LHCN-M2 (cell line): ENCODE results near the gene PFDN1. TPM values are rescaled to one million over a fixed set of nuclear protein-coding genes. Genes with fewer than 3 reads are reported as not detected.
A peak's percentile ranks its signal among the peaks of the same experiment; 100 is the strongest.

Experiments used
- DNase-seq: peaks from one replicate; pipeline ENCODE4 v3.0.0-alpha.2; 2012; ENCODE audit warnings: low read depth
- total RNA-seq: library from RNA; depleted of rRNA; stranded (reverse); fragments of >200 nt; gene quantifications from 2 replicates; pipeline ENCODE4 v1.2.3, GENCODE V29; 2014

The PFDN1 gene
- total RNA-seq, 1 experiment from 2014 or later: 82.8 TPM

DNA sequence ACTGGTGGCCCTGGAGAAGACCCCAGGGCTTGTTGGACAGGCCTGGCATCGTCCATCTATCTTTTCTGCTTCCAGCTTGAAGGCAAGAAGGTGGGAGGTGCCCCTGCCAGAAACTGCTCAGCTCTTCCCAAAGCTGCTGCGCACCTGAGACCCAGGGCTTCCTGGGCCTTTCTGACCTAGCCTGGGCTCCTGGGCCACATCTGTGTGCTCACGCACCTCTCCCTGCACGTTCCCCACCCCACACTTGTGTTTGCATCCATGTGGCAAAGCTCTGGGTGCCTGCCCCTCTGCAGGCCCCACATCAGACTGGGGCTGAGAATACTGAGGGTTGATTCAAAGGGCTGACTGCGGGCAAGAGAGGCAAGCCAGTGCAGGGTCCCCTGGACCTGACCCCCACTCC lies 63.4 kb downstream of the PFDN1 start:
- no peak for DNase-seq

GRCh38 chr5:140238756-140239155 lies 64.1 kb downstream of the PFDN1 start:
- no peak for DNase-seq

DNA sequence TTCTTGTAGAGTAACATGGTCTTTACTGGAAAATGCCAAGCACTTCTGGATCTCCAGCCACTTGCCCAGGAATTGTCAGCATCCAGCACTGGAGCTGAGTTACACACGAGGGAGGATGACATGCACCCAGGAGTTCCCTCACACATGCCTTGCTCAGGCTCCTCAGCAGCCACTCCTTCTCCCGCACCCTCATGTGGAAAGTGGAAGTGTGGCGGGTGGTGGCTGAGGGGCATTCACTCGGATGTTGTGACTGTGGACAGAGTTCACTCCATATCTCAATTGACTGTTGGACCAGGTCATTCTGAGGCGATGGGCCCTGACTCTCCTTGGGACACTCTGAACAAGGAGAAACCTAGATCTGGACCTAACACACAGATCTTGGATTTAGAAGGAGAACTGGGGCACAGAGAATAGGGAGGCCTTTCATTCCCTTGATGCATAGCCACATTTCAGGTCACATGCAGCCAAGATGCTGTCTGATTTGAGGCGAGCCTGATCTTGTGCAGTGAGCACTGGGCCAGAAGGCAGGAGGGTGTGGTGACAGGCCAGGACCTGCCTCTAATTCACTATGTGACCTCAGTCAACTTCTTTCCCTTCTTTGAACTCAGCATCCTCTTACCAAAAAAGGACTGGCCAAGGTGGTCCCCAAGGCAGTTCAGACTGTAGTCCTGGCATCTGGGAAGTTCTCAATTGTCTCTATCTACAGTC lies 65.9 kb downstream of the PFDN1 start:
- DNase-seq: no peak

GRCh38 chr5:140235791-140236551 lies 66.9 kb downstream of the PFDN1 start:
- no peak for DNase-seq

- DNase-seq: no peak
Measured at GRCh38 chr5:140234377-140234989, 68.4 kb downstream of the PFDN1 start.

- DNase-seq: no peak
Measured at GRCh38 chr5:140232731-140233130, 70.2 kb downstream of the PFDN1 start.

GRCh38 chr5:140230373-140230772 lies 72.5 kb downstream of the PFDN1 start:
- DNase-seq: no peak

GRCh38 chr5:140228364-140228837 lies 74.5 kb downstream of the PFDN1 start:
- DNase-seq: no peak

- DNase-seq: no peak
Measured at GRCh38 chr5:140227046-140227445, 75.9 kb downstream of the PFDN1 start.

- DNase-seq: no peak
Measured at GRCh38 chr5:140225396-140225795, 77.5 kb downstream of the PFDN1 start.

DNA sequence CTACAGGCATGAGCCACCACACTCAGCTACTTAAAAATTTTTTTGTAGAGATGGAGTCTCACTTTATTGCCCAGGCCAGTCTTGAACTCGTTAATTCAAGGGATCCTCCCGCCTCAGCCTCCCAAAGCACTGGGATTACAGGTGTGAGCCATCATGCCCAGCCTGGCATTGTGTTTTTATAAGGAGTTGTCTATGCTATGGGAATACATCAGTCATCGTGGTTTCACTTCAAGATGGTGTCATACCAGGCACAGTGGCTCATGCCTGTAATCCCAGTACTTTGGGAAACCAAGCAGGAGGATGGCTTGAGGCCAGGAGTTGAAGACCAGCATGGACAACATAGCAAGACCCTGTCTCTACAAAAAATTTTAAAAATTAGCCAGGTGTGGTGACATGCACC lies 78.2 kb downstream of the PFDN1 start:
- peak; percentile 31 for DNase-seq

- DNase-seq: no peak
Measured at GRCh38 chr5:140223567-140223966, 79.3 kb downstream of the PFDN1 start.

- DNase-seq: no peak
Measured at GRCh38 chr5:140222416-140222815, 80.5 kb downstream of the PFDN1 start.

GRCh38 chr5:140221697-140222223 lies 81.1 kb downstream of the PFDN1 start:
- peak; percentile 90 for DNase-seq

DNA sequence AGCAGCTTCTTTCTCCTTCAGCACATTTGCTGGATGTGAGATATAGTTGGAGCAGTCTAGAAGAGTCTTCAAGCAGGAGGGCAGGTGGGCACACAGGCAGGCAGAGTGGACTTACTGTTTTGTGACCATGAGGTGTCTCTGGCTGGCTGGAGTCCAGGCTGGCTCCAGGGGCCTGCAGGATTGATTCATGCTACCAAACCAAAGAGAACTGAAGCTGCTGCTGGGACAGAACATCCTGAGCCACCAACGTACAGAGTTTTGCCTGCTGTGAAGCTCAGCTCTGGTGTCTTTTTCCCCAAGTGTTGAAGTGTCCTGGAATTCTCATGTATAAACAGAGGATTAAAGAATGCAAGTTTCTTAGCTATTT lies 82.2 kb downstream of the PFDN1 start:
- DNase-seq: no peak

- DNase-seq: peak; percentile 37
Measured at GRCh38 chr5:140220032-140220697, 82.7 kb downstream of the PFDN1 start.

GRCh38 chr5:140219068-140219991 lies 83.6 kb downstream of the PFDN1 start:
- DNase-seq: no peak

DNA sequence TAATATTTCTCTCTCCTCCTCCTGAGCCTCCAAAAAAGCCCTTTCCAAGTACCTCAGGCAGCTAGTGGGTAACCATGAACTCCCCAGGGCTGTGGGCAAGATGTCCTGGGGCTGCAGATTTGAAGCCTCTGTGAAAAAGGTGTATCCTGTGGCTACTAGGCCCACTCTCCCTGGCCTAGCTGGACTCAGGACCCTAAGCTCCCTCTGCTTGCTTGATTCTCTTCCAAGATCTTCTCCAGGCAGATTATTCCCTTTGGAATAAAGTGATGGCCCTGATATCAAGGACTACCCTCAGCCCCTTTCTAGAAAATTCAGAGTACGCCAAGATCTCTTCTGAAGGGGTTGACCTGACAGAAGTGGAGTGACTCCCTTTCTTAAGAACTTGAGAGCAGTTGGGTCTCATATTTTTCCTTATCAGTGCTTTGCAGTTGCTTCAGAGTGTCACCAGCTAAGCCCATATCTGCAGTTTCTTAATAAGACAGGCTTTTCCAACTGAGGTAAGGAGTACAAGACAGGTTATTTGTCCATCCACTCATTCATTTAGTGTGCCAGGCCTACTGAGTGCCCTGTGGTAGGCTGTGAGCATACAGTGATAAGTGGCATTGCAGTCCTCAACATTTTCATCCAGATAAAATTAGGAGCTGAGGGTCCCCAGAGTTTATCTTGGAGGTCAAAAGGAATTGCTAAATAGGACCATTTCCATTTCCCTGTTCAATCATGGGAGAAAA lies 85.4 kb downstream of the PFDN1 start:
- no peak for DNase-seq

DNA sequence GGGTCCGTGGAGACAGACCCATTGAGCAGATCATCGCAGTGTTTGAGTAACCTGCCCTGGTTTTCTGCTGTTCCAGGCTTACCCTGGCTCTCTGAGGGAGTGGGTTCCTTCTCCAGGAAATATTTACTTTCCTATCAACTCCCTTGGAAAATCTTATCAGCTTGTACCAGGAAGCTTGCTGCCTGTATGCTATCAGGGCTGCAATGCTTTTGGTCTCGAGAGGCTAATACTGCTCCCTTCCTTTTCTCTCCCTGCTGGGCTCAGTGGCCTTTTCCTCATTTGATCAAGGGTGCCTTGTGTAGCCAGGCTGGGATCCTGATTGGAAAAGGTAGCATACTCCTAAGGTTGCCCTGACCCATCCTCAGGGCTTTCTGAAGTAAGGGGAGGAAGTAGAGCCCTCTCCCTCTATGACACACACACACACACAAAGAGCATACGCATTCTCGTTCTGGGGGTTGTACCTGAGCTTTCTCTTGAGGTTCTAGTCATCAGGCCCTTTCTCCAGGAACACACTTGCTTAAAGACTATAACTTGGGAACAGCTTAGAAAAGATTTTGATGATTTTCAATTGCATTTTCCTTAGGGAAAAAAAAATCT lies 86.3 kb downstream of the PFDN1 start:
- DNase-seq: no peak

DNA sequence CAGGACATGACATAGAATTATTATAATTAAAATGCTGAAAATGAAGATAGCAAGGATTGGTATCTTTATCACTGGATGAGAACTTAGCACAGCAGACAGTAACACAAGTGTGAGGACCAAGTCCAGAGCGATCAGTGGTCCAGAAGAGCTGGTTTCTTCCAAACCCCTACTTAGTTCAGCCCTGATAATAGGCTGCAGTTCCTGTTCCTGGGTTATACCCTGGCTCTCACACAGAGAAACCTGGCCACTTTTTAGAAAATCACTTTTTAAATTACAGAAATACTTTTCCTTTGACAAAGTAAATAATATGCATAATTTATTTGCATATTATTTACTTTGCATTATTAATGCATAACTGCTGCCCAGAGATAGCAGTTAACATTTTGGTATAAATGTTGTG lies 87.6 kb downstream of the PFDN1 start:
- DNase-seq: no peak
